T-helper 17 cell (primary cell): ENCODE measurements around the gene NMRAL1. TPM values are rescaled to one million over a fixed set of nuclear protein-coding genes. Genes with fewer than 3 reads are reported as not detected.
A peak's percentile ranks its signal among the peaks of the same experiment; 100 is the strongest.

ENCODE experiments used
- ATAC-seq: fragments of 150-1000 bp; cut with Tn5 transposase; 2 replicates; pipeline ENCODE4 v1.10.0; 2021; ENCODE audit warnings: mild to moderate bottlenecking, moderate library complexity
- DNase-seq, 3 donors: peaks; one replicate each; pipeline versions ENCODE4 v3.0.0 to v3.0.0-alpha.2; 2020 to 2021
- H3K9me3 ChIP-seq: one replicate; pipeline ENCODE4 v1.7.0; 2013; ENCODE audit warnings: low read length, mild to moderate bottlenecking; ENCODE audit not compliant: control insufficient read depth, poor library complexity, severe bottlenecking
- H3K27ac Mint-ChIP-seq: one replicate; pipeline ENCODE4 v1.8.0; 2022; ENCODE audit warnings: mild to moderate bottlenecking, moderate library complexity, mixed read lengths
- H3K27me3 Mint-ChIP-seq: one replicate; pipeline ENCODE4 v1.8.0; 2022; ENCODE audit warnings: mixed read lengths
- H3K36me3 Mint-ChIP-seq: one replicate; pipeline ENCODE4 v1.8.0; 2022; ENCODE audit warnings: low read depth, mixed read lengths
- H3K4me1 Mint-ChIP-seq: one replicate; pipeline ENCODE4 v1.8.0; 2022; ENCODE audit warnings: mild to moderate bottlenecking, mixed read lengths
- H3K4me3 Mint-ChIP-seq: one replicate; pipeline ENCODE4 v1.8.0; 2022; ENCODE audit warnings: mild to moderate bottlenecking, moderate library complexity, mixed read lengths
- total RNA-seq, 4 donors: library from RNA in 2 of 4; stranded (reverse) in 2 of 4; gene quantifications; one replicate each; pipeline ENCODE4 v1.2.3 and lab custom pipeline; 2022 to 2026

Gene NMRAL1
- total RNA-seq, 2 donors from 2014 or later = 40.5 to 45.4 TPM

DNA sequence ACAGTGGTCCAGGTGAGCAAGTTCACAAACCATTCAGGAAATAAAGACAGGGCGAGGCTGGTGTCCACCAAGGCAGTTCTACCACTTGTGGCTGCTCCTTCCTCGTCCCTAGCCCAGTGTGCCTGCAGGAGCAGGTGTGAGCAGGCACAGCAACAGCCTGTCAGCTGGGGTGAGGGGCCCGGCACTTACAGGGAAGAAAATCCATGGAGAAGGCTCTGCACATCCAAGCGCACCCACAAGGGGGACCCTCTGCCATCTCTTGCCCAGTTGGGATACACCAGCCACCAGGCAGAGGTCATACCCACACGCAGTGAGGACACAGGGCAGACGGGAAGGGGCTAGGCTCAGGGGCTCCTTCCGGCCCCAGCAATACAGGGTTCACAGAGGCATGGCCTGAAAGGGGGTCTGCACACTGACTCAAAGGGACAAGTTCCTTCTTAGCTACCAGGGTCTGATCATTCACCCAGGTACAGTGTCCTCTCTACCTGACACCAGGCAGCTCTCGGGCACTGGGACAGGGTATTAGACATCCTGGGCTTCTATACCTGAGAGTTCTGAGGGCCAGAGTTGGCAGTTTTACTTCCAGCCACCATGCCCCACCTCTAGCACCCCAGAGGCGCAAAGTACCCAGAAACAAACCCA is 37.1 kb upstream of the NMRAL1 start:
- Mint-ChIP-seq H3K4me3 (no peak overlapping the region), H3K27ac (peak overlapping the region; percentile 51), H3K4me1 (peaks cover 37% of the 10 kb centered on the region), H3K36me3 (peaks cover 4% of the 10 kb centered on the region), H3K27me3 (no peaks in the 10 kb centered on the region)
- H3K9me3 ChIP-seq = no peaks in the 10 kb centered on the region
- ATAC-seq (no peak), DNase-seq (no peak)

DNA sequence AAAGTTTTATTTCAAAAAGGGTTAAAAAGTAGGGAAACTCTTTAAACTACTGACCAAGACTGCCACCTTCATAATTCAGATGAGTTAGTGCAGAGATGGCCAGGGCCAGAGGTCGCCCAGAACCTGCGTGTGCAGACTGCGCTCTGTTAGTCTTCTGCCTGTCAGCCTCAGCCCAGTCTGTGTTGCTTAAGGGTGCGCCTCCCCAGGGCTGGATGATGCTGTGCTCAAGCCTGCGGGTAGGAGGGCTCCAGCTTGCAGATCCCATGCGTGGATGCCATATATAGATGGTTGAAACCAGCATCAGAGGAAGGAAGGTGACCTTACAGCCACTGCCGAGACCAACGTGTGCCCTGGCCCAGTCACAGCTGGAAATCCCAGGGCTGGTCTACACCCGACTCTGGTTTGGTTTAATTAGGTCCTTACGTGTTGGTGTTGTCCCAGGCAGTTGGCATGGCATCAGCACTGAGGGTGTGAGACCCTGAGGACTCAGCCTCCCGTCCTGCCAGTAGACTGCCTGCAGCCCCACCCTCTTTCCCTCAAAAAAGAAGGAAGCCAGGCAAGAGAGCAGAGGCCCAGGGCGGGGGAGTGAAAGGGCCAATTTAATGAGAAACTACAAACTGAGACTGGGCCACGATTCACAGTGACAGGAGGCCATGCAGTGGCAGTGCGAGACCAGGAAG is 36.5 kb upstream of the NMRAL1 start:
- Mint-ChIP-seq H3K36me3 (peaks cover 4% of the 10 kb centered on the region), H3K27ac (peak overlapping the region; percentile 47), H3K27me3 (no peaks in the 10 kb centered on the region), H3K4me3 (peak overlapping the region; percentile 45), H3K4me1 (peaks cover 39% of the 10 kb centered on the region)
- DNase-seq (no peak), ATAC-seq (no peak)
- H3K9me3 ChIP-seq = no peaks in the 10 kb centered on the region

DNA sequence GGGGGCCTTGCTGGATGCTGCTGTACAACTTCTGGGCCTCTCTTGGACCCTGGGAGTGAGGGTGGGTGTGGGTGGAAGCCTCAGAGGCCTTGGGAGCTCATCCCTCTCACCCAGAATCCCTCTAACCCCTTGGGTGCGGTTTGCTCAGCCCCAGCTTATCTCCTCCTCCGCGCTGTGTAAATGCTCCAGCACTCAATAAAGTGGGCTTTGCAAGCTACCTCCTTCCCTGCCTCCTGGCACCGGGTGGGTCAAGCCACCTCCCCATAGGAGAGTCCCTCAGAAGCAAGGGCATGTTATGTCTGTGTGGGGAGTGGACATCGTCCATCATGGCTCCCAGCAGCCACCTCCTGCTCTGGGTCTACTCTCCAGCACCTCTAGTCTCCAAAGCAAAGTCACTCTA is 35.7 kb upstream of the NMRAL1 start:
- no peak for DNase-seq
- no peak for ATAC-seq
- Mint-ChIP-seq H3K4me1 (peaks cover 39% of the 10 kb centered on the region), H3K27ac (no peak overlapping the region), H3K36me3 (peaks cover 4% of the 10 kb centered on the region), H3K4me3 (no peak overlapping the region), H3K27me3 (no peaks in the 10 kb centered on the region)
- no peaks in the 10 kb centered on the region for H3K9me3 ChIP-seq

DNA sequence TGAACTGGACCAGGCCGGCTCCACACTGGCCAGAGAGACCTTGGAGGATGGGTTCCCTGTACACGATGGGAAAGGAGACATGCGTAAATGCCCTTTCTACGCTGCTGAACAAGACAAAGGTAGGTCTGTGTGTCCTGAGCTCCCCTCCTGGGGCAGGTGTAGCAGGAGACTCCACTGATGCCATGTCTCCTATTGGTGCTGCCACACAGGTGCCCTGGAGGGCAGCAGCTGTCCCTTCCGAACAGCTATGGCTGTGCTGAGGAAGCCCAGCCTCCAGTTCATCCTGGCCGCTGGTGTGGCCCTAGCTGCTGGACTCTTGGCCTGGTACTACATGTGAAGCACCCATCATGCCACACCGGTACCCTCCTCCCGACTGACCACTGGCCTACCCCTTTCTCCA is 35.0 kb upstream of the NMRAL1 start:
- Mint-ChIP-seq H3K27me3 (no peaks in the 10 kb centered on the region), H3K27ac (peak overlapping the region; percentile 97), H3K36me3 (peaks cover 4% of the 10 kb centered on the region), H3K4me1 (peaks cover 38% of the 10 kb centered on the region), H3K4me3 (no peak overlapping the region)
- DNase-seq (no peak), ATAC-seq (no peak)
- H3K9me3 ChIP-seq = no peaks in the 10 kb centered on the region

DNA sequence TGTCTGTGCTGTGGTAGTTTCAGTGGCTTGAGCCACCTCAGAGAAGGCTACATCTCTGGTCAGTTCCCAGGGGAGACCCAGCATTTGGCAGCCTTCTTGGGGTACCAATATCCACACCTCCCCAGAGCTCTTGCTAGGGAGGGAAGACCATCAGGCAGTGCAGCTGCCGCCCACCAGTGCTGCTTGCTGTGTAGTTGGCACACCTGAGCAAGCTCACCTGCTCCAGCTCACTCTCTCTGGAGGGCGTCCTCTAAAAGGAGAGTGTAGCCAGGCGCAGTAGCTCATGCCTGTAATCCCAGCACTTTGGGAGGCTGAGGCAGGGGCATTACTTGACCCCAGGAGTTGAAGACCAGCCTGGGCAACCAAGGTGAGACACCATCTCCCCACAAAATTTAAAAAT is 34.4 kb upstream of the NMRAL1 start:
- no peak for DNase-seq
- H3K4me3 Mint-ChIP-seq = no peak overlapping the region
- H3K27ac Mint-ChIP-seq = peak overlapping the region; percentile 97
- no peaks in the 10 kb centered on the region for H3K27me3 Mint-ChIP-seq
- H3K36me3 Mint-ChIP-seq = peaks cover 4% of the 10 kb centered on the region
- no peaks in the 10 kb centered on the region for H3K9me3 ChIP-seq
- ATAC-seq = no peak
- H3K4me1 Mint-ChIP-seq = peaks cover 41% of the 10 kb centered on the region

DNA sequence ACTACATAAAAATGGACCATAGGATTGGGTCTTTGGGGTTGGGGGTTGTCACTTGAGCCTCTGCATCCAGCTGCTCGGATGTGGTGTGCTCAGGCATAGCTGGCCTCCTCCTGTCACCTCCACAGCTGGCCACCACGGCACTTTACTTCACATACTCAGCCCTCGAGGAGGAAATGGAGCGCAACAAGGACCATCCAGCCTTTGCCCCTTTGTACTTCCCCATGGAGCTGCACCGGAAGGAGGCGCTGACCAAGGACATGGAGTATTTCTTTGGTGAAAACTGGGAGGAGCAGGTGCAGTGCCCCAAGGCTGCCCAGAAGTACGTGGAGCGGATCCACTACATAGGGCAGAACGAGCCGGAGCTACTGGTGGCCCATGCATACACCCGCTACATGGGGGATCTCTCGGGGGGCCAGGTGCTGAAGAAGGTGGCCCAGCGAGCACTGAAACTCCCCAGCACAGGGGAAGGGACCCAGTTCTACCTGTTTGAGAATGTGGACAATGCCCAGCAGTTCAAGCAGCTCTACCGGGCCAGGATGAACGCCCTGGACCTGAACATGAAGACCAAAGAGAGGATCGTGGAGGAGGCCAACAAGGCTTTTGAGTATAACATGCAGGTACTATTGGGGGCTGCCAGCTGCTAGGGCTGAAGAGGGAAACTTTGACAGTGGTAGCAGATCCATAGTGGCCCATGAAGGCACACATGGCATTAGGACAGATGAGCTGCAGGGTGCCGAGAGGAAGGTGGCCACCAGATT is 33.3 kb upstream of the NMRAL1 start:
- no peaks in the 10 kb centered on the region for H3K27me3 Mint-ChIP-seq
- ATAC-seq (no peak), DNase-seq (no peak)
- H3K9me3 ChIP-seq = no peaks in the 10 kb centered on the region
- peaks cover 4% of the 10 kb centered on the region for H3K36me3 Mint-ChIP-seq
- no peak overlapping the region for H3K4me3 Mint-ChIP-seq
- peaks cover 47% of the 10 kb centered on the region for H3K4me1 Mint-ChIP-seq
- peak overlapping the region; percentile 97 for H3K27ac Mint-ChIP-seq

DNA sequence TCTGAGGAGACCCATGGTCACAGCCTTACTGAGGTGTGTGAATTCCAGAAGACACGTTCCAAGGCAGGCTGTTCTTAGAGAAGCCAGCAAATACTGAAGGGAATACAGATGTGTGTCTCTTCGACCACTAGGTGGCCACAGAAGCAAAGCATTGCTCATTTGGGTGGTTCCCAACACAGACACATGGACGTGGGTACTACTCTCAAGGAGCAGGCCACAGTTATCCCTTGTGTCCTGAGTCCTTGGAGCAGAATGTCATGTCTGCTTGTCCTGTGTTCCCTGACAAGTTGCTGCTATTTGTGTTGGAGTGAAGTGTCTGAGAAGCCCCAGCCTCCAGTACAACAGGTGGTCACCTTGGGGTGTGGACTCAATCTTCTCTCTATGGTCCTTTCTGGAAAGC is 32.0 kb upstream of the NMRAL1 start:
- no peaks in the 10 kb centered on the region for H3K9me3 ChIP-seq
- no peaks in the 10 kb centered on the region for H3K27me3 Mint-ChIP-seq
- H3K4me1 Mint-ChIP-seq = peaks cover 52% of the 10 kb centered on the region
- peak overlapping the region; percentile 77 for H3K4me3 Mint-ChIP-seq
- H3K27ac Mint-ChIP-seq = peak overlapping the region; percentile 97
- peaks cover 4% of the 10 kb centered on the region for H3K36me3 Mint-ChIP-seq
- ATAC-seq = peak; percentile 56
- peak; percentile 26 to 35 (median 34) for DNase-seq

DNA sequence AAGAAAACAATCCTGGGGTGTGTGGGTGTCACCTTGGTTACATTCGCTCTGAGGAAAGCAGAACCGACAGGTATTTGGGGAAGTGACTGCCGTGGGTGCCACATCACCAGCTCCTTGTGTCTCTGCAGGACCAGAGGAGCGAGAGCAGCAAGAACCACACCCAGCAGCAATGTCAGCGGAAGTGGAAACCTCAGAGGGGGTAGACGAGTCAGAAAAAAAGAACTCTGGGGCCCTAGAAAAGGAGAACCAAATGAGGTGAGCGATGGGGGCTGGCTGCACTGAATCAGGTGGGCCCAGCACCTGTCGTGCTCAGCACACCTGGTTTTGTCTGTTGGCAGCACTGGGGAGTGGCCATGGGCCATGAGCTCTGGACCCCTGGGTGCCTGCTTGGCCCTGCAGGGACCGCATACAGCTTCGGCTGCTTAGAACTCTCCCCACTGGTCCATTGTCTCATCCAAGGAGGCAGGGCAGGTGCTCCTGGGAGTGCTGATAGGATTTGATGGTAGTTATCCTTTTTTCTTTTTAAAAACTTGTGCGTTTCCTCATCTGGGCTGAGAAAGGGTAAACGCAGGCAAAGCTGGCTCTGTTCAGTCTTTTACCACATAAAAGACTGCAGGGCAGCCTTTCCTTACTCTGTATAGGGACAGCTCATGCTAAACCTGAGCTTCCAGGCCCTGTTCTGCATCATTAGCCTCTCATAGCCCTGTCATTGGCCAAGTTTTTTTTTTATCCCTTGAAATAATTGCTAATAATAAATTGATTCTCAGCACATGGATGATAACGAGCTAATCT is 31.1 kb upstream of the NMRAL1 start:
- Mint-ChIP-seq H3K27ac (peak overlapping the region; percentile 97), H3K27me3 (no peaks in the 10 kb centered on the region), H3K4me1 (peaks cover 57% of the 10 kb centered on the region), H3K4me3 (peak overlapping the region; percentile 77), H3K36me3 (peaks cover 2% of the 10 kb centered on the region)
- no peaks in the 10 kb centered on the region for H3K9me3 ChIP-seq
- DNase-seq (peak; percentile 34 to 62 (median 54)), ATAC-seq (peak; percentile 91)

DNA sequence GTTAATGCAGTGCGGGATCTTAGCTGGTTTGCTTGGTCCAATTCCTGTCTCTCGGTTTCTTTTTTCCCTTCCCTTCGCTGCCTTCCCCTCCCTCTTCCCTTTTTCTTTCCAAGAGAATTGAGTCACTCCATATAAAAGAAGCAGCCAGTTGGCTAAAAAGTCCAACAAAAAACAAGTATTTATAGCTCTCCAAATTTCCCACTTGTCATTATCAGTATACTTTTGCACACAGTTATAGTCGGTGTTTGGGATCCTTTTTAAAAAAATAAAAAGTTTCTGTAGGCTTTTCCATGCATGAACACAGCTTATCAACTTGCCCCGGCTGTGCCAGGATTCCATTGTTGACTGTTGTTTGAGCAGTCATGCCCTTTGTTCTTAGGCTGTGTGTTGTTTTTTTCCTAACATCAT is 26.6 kb upstream of the NMRAL1 start:
- no peaks in the 10 kb centered on the region for H3K9me3 ChIP-seq
- no peak overlapping the region for H3K4me3 Mint-ChIP-seq
- peaks cover 75% of the 10 kb centered on the region for H3K4me1 Mint-ChIP-seq
- DNase-seq (no peak), ATAC-seq (no peak)
- H3K27ac Mint-ChIP-seq = peak overlapping the region; percentile 97
- H3K27me3 Mint-ChIP-seq = no peaks in the 10 kb centered on the region
- H3K36me3 Mint-ChIP-seq = no peaks in the 10 kb centered on the region

DNA sequence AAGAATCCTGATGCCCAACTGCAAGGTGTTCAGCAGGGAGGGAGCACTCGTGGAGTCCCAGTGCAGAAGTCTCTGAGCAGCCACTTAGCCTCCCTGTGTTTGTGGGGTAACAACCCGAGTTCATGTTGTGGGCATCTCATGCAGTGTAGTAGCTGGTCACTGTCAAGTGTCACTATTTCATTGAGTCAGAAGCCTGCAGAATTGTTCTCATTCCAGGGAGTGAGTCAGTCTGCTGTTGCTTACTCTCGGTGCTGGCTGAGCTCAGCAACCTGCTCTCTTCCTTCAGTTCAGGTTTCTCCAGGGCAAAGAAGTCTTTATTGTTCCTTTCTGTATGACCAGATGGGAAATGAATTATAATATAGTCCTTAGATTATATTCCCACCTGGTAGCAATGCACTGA is 25.8 kb upstream of the NMRAL1 start:
- no peaks in the 10 kb centered on the region for H3K27me3 Mint-ChIP-seq
- H3K4me3 Mint-ChIP-seq = no peak overlapping the region
- ATAC-seq (no peak), DNase-seq (no peak)
- peak overlapping the region; percentile 97 for H3K27ac Mint-ChIP-seq
- H3K9me3 ChIP-seq = no peaks in the 10 kb centered on the region
- H3K36me3 Mint-ChIP-seq = no peaks in the 10 kb centered on the region
- peaks cover 70% of the 10 kb centered on the region for H3K4me1 Mint-ChIP-seq

DNA sequence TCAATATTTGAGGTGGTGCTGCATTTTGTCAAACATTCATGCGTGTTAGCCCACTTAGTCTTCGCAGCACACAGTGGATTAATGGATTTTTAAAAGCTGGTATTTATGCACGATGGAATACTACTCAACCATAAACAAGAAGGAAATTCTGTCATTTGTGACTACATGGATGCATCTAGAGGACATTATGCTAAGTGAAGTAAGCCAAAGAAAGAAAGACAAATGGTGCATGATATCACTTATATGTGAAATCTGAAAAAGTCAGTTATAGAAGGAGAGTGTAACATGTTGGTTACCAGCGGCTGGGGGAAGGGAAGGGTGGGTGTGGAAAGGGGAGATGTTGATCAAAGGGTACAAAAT is 24.8 kb upstream of the NMRAL1 start:
- no peaks in the 10 kb centered on the region for H3K9me3 ChIP-seq
- peak overlapping the region; percentile 19 for H3K4me3 Mint-ChIP-seq
- H3K27me3 Mint-ChIP-seq = no peaks in the 10 kb centered on the region
- peak overlapping the region; percentile 97 for H3K27ac Mint-ChIP-seq
- ATAC-seq = no peak
- no peaks in the 10 kb centered on the region for H3K36me3 Mint-ChIP-seq
- DNase-seq = no peak
- peaks cover 73% of the 10 kb centered on the region for H3K4me1 Mint-ChIP-seq

DNA sequence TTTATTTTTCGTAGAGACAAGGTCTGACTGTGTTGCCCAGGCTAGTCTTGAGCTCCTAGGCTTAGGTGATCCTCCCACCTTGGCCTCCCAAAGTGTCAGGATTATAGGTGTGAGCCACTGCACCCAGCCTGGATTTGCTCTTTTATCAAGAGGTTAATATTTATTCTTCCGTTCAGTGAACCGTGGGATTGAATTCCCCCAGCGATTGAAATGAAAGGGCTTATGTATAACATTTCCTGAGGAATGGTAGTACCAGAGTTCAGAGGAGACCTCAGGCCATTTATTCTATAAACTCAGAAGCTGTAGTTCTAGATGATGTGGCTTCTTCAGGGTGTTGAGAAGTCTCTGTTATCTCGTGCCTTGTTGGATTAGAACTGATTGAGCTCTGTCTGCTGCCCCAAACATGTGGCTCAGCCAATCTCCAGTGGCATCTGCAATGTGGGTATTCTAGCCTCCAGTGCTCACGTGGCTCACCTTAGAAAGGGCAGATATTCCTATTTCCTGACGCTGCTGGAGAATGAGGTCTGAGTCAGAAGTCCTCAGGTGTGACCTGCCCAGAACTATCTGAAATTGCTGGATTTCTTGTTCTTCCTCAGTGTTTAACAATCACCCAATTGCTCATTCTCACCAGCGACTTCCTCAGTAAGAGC is 24.2 kb upstream of the NMRAL1 start:
- H3K9me3 ChIP-seq = no peaks in the 10 kb centered on the region
- H3K36me3 Mint-ChIP-seq = no peaks in the 10 kb centered on the region
- DNase-seq (no peak), ATAC-seq (no peak)
- H3K4me1 Mint-ChIP-seq = peaks cover 70% of the 10 kb centered on the region
- no peaks in the 10 kb centered on the region for H3K27me3 Mint-ChIP-seq
- H3K4me3 Mint-ChIP-seq = peak overlapping the region; percentile 19
- H3K27ac Mint-ChIP-seq = peak overlapping the region; percentile 97
